Colonic mucosa (tissue), 4 donors: ENCODE results near the gene GNA14. TPM values are rescaled to one million over a fixed set of nuclear protein-coding genes. Genes with fewer than 3 reads are reported as not detected.
"Not testable (repeated sequence)": the region's sequence is repeated elsewhere in the genome, so short reads cannot be mapped to it uniquely, and the experiment has no call there.

Experiments used
- DNase-seq: peaks from one replicate; pipeline ENCODE4 v3.0.0-alpha.2; 2020
- H3K27ac ChIP-seq: fragments of 200-600 bp; one replicate; pipeline ENCODE4 v1.8.0; 2021
- H3K27me3 ChIP-seq: fragments of 200-600 bp; one replicate; pipeline ENCODE4 v1.8.0; 2021
- H3K36me3 ChIP-seq: fragments of 200-600 bp; one replicate; pipeline ENCODE4 v1.8.0; 2021
- H3K4me1 ChIP-seq: fragments of 200-600 bp; one replicate; pipeline ENCODE4 v1.8.0; 2021; ENCODE audit warnings: mild to moderate bottlenecking
- H3K4me3 ChIP-seq: fragments of 200-600 bp; one replicate; pipeline ENCODE4 v1.8.0; 2021
- H3K9ac ChIP-seq, 2 donors: one replicate each; pipeline ENCODE4 v1.7.0; 2013; ENCODE audit warnings: control low read depth in 2 of 2, low read depth in 2 of 2, low read length in 2 of 2
- H3K9me3 ChIP-seq: fragments of 200-600 bp; one replicate; pipeline ENCODE4 v1.8.0; 2021
- intact Hi-C: fragments of 100-400 bp; cut with DNase I; formaldehyde crosslinking; loops from one replicate; pipeline ENCODE4 v1.14.1; 2022
- total RNA-seq, 2 donors: library from RNA; stranded (reverse); fragmentation: NEBNext Ultra II Directional in 1 of 2; extraction: Animal tissue kit (Norgen Biotek cat#: 25700) in 1 of 2; gene quantifications; one replicate each; pipeline ENCODE4 v1.2.1, GENCODE V29; 2021
- TF ChIP-seq, protein P1 (sequence below): fragments of 200-600 bp; IDR thresholded peaks from one replicate; pipeline ENCODE4 v1.8.0; 2022; ENCODE audit warnings: antibody characterized with exemption, mild to moderate bottlenecking
- donor health status: healthy.
- donor health status: DM: no; HTN: no; CAD: no.
- donor health status: DM: no; HTN: no; CAD: no.

The GNA14 gene
- total RNA-seq = 10 to 100 TPM in 1 of 2 donors, 1 to 10 TPM in 1; 7.9 to 11.7 TPM

GRCh38 chr9:77648234-77649108 lies at the start of gene GNA14:
Gene GNA14 (minus strand): TSS chr9:77648322. CDS start chr9:77647793, 529 bp downstream.
- Histone ChIP-seq H3K9me3 (no peaks in the 10 kb centered on the region), H3K4me3 (peak within 1 kb of the TSS; percentile 46), H3K27ac (peak within 1 kb of the TSS; percentile 60), H3K27me3 (no peaks in the 10 kb centered on the region), H3K36me3 (no peaks in the 10 kb centered on the region), H3K4me1 (no peaks in the 10 kb centered on the region), H3K9ac (peak within 1 kb of the TSS; percentile 68)
- DNase-seq = peak; percentile 79
- TF ChIP-seq, protein P1, sequence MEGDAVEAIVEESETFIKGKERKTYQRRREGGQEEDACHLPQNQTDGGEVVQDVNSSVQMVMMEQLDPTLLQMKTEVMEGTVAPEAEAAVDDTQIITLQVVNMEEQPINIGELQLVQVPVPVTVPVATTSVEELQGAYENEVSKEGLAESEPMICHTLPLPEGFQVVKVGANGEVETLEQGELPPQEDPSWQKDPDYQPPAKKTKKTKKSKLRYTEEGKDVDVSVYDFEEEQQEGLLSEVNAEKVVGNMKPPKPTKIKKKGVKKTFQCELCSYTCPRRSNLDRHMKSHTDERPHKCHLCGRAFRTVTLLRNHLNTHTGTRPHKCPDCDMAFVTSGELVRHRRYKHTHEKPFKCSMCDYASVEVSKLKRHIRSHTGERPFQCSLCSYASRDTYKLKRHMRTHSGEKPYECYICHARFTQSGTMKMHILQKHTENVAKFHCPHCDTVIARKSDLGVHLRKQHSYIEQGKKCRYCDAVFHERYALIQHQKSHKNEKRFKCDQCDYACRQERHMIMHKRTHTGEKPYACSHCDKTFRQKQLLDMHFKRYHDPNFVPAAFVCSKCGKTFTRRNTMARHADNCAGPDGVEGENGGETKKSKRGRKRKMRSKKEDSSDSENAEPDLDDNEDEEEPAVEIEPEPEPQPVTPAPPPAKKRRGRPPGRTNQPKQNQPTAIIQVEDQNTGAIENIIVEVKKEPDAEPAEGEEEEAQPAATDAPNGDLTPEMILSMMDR = no peak
- intact Hi-C loops = loop anchor here (5.0 kb wide), 1 partner anchor 191 kb away; no protein-coding TSS in a partner anchor

GRCh38 chr9:77697238-77697984 lies 49.3 kb upstream of the GNA14 start:
- no peak overlapping the region for H3K4me3 ChIP-seq
- TF ChIP-seq, protein P1 = no peak
- no peaks in the 10 kb centered on the region for H3K36me3 ChIP-seq
- intact Hi-C loops = no loop called here
- no peaks in the 10 kb centered on the region for H3K27me3 ChIP-seq
- H3K9me3 ChIP-seq = no peaks in the 10 kb centered on the region
- H3K9ac ChIP-seq = no peak overlapping the region
- H3K4me1 ChIP-seq = no peaks in the 10 kb centered on the region
- no peak overlapping the region for H3K27ac ChIP-seq
- no peak for DNase-seq

DNA sequence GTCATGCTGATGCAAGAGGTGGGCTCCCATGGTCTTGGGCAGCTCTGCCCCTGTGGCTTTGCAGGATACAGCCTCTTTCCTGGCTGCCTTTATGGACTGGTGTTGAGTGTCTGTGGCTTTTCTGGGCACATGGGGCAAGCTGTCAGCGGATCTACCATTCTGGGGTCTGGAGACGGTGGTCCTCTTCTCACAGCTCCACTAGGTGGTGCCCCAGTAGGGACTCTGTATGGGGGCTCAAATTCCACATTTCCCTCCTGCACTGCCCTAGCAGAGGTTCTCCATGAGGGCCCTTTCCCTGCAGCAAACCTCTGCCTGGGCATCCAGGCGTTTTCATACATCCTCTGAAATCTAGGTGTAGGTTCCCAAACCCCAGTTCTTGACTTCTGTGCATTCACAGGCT lies 42.6 kb upstream of the GNA14 start:
- H3K4me1 ChIP-seq, intact Hi-C loops, H3K4me3 ChIP-seq, H3K9ac ChIP-seq, H3K36me3 ChIP-seq, H3K9me3 ChIP-seq, H3K27me3 ChIP-seq, DNase-seq, H3K27ac ChIP-seq: not testable (repeated sequence)

GRCh38 chr9:77690119-77690518 lies 42.0 kb upstream of the GNA14 start:
- intact Hi-C loops, H3K27ac ChIP-seq, H3K4me1 ChIP-seq, H3K9me3 ChIP-seq, H3K9ac ChIP-seq, H3K36me3 ChIP-seq, DNase-seq, H3K4me3 ChIP-seq, H3K27me3 ChIP-seq: not testable (repeated sequence)

DNA sequence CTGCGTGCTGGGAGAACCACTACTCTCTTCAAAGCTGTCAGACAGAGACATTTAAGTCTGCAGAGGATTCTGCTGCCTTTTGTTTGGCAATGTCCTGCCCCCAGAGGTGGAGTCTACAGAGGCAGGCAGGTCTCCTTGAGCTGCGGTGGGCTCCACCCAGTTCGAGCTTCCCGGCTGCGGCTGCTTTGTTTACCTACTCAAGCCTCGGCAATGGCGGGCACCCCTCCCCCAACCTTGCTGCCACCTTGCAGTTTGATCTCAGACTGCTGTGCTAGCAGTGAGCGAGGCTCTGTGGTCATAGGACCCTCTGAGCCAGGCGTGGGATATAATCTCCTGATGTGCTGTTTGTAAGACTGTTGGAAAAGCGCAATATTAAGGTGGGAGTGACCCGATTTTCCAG lies 39.6 kb upstream of the GNA14 start:
- H3K4me1 ChIP-seq, DNase-seq, H3K27me3 ChIP-seq, H3K4me3 ChIP-seq, H3K36me3 ChIP-seq, H3K9ac ChIP-seq, intact Hi-C loops, H3K27ac ChIP-seq, H3K9me3 ChIP-seq: not testable (repeated sequence)

- intact Hi-C loops = no loop called here
- no peak overlapping the region for H3K4me3 ChIP-seq
- no peak overlapping the region for H3K9ac ChIP-seq
- no peak overlapping the region for H3K27ac ChIP-seq
- no peaks in the 10 kb centered on the region for H3K9me3 ChIP-seq
- DNase-seq = no peak
- H3K4me1 ChIP-seq = no peaks in the 10 kb centered on the region
- H3K36me3 ChIP-seq = no peaks in the 10 kb centered on the region
- H3K27me3 ChIP-seq = no peaks in the 10 kb centered on the region
- TF ChIP-seq, protein P1 = no peak
Observed at GRCh38 chr9:77680581-77680980, 32.5 kb upstream of the GNA14 start.
